SHP77 (cell line): Measurements from ENCODE around the gene MDK.

Source experiments
- DNase-seq, 2 experiments: peaks; one replicate each; lab custom pipeline; 2025; lab: John Stamatoyannopoulos, UW

Gene MDK

DNA sequence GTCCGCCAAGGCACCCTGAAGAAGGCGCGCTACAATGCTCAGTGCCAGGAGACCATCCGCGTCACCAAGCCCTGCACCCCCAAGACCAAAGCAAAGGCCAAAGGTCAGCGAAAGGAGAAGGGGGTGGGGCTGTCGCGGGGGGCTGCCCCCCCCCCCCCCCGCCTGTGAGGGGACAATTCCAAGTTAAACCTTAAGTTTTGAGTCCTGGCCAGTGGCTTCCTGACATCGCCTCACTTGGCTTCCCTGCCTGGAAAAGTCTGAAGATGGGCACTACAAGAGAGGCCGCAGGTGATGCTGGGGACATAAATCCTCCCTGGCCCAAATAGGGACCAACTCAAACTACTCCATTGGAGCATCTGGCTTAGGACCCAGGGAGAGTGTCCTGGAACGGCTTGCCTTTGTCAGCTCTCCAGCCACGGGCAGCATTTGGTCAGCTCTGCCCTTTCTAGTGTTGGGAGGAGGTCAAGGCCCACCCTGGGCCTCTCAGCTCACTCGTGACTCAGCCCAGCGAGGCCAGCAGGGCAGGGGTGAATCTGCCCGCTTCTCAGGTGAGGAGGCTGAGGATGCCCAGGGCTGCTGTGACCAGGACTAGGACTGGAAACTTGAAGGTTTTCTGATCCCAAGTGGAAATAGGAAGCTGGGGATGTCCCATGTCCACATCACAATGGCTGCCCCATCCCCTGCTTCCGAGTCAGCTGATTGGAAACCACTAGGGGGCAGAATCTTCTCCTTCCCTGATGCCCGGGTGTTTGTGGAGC, 1.4 kb downstream of the MDK start:
- DNase-seq: peak; percentile 50 to 59

DNA sequence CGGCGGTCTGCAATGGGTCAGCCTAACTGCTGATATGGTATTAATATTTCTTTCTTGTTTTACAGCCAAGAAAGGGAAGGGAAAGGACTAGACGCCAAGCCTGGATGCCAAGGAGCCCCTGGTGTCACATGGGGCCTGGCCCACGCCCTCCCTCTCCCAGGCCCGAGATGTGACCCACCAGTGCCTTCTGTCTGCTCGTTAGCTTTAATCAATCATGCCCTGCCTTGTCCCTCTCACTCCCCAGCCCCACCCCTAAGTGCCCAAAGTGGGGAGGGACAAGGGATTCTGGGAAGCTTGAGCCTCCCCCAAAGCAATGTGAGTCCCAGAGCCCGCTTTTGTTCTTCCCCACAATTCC, 1.9 kb downstream of the MDK start:
- DNase-seq: no peak

DNA sequence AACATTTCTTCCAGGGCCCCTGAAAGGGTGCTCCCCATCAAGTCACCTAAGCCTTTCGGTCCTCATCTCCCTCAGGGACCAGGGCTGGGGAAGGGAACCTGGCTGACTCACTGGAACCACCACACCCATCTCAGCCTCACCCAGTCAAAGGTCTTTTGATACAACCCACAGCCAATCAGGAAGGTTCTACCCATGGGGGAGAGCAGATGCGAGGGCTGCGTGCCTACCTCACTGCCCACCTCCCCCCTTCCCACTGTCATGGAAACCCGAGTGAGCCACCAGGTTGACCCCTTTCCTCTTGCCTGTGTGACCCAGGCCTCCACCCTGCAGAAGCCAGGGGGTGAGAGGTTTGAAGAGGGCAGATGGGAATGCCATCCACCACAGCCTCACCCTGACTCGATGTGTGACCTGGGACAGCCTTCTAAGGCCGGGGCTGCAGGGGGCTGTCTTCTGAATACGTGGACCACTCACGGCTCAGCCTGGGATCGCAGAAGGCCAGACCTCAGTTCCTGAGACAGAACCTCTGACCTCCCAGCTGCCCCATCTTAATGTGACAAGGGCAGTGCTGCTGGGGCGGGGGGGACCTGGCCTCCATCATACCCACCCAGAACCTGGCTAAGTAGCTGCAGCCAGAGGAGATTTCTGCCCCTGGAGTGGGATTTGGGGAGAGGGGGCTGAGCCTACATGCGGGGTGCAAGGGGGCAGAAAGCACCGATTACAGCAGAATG, 2.7 kb downstream of the MDK start:
- no peak for DNase-seq

DNA sequence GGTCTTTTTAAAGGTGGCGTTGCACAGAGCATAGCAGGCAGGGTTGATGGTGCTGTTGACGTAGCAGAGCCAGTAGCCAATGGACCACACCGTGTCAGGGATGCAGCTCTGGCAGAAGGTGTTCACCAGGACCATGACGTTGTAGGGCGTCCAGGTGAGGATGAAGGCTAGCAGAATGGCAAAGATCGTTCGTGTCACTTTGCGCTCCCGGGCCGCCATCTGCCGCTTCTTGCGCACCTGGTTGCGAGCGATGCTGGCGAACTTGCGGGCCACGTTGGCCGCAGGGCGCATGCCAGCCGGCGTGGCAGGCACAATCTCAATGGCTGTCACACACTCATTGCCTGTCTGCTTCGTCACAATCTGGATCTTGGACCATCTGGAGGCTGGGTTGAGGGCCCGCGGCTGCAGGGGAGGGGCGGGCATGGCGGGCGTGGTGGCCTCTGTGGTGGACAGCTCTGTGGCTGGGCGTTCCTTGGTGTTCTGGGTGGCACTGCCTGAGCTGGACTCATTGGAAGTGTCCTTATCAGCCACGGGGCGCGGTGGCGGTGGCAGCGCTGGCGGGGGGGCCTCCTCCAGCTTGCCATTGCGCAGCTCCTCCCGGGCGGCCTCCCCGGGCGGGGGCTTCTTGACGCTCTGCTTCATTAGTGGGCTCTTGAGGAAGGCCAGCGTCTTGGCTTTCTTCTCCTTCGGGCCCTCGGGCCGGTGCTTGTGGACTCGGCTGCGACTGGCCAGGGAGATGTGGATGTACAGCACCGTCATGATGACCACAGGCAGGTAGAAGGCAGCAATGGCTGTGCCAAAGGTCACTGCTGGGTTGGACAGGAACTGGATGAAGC, 3.9 kb downstream of the MDK start:
- no peak for DNase-seq

DNA sequence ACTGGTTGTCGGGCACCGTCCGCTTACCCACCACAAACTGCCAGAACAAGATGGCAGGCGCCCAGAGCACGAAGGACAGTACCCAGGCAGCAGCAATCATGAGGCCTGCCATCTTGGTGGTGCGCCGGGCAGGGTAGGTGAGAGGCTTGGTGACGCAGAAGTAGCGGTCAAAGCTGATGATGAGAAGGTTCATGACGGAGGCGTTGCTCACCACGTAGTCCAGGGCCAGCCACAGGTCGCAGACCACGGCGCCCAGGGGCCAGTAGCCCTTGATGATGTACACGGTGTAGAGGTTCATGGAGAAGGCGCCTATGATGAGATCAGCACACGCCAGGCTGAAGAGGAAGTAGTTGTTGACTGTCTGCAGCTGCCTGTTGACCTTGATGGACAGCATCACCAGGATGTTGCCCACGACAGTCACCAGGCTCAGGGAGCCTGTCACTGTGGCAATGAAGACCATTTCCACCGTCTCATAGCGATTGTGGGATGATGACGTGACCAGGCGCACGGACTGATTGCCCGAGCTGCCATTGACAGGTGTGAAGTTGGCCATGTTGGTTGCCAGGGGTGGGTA, 4.6 kb downstream of the MDK start:
- no peak for DNase-seq

DNA sequence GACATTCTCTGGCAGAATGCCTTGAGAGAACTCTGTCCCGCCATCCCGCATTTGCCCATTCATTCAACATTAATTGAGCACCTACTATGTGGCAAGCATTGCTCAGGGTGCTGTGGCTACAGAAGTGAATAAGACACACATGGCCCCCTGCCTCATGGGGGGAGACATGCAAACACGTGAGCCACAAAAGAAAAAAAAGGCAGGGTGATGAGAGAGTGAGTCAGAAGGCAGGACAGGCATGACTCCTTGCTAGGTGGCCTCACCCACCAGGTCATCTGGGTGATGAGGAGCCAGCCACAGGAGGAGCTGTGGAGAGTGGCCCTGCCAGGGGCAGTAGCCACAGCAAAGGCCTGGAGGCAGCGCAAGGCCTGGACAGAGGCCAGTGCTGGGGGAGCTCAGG, 5.2 kb downstream of the MDK start:
- no peak for DNase-seq

DNA sequence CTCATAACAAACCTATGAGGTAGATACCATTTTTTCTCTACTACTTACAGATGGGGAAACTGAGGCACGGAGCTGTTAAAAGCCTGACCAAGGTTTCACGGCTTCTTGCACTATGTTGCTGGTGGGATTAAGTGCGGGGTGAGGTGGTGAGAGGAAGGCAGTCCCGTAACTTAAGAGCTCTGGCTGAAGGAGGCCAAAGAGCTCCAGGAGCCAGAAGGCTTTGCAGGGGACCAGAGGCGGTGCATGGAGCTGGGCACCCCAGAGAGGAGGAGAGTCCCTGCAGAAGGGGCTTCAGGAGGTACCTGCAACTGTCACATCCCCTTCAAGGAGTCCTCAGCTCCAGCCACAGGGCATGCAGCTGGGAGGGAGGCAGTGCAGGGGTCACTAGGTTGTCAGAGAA, 6.0 kb downstream of the MDK start:
- DNase-seq: no peak

DNA sequence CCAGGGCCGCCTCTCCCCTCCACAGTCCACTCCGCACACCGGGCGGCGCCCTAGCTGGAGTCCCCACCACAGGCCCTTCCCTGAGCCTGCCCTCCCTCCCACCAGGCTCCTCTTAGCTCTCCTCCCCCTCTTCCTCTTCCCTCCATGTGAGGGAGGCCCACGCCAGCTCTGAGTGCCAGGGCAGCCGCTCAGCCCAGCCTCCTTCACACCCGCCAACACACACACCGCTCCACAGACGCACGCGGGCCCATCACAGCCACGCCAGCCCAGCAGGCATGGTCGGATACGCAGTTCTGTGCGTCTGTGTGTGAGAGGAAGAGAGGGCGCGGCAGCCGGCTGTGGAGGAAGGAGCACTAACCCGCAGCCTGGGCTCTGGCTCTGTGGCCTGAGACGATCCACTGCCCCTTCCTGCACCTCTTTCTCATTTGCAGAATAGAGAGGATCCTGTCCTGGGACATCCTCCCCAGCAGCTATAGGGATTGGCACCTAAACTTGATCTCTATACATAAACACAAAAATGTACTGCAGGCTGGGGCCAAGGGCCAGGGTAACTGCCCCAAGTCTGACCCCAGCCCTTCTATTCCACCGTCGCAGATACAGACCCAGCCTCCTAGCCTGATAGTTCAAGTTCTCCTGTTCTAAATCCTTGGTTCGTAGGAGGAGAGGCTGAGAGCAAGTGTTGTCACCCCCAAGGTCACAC, 6.6 kb downstream of the MDK start:
- DNase-seq: no peak

DNA sequence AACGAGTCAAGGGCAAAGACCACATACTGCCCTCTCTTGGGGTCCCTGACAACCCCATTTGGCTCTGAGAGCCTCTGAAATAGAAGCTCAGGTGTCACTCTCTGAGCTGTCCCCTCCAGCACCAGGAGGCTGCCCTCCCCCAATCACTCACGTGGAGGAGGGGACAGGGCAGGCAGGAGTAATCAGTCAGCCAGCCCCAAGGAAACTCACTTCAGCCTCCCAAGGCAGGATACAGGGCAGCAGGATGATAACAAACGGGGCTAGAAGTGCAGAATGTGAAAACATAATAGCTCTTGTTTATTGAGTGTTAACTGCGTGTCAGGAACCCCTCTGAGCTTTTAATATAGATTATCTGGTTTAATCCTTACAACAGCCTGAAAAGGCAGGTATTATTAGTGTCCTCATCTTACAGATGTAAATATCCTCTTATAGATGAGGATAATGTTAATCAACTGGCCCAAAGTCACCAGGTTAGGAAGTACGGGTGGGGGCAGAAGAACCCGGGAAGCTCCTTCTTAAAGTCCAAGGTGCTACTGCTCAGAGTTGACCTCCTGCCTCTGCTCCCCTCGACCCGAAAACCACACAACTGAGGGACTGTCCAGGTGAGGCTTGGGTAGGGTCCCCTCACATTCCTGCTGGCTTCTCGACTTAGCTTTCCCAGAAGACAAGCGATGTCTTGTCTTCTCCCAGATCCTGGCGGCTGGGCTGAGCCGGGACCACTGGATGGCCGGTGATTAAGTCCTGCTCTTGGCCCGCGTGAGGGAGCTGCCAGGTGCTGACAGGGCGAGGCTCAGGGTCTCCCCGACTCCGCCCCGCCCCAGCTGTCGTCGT, 7.4 kb downstream of the MDK start:
- no peak for DNase-seq

DNA sequence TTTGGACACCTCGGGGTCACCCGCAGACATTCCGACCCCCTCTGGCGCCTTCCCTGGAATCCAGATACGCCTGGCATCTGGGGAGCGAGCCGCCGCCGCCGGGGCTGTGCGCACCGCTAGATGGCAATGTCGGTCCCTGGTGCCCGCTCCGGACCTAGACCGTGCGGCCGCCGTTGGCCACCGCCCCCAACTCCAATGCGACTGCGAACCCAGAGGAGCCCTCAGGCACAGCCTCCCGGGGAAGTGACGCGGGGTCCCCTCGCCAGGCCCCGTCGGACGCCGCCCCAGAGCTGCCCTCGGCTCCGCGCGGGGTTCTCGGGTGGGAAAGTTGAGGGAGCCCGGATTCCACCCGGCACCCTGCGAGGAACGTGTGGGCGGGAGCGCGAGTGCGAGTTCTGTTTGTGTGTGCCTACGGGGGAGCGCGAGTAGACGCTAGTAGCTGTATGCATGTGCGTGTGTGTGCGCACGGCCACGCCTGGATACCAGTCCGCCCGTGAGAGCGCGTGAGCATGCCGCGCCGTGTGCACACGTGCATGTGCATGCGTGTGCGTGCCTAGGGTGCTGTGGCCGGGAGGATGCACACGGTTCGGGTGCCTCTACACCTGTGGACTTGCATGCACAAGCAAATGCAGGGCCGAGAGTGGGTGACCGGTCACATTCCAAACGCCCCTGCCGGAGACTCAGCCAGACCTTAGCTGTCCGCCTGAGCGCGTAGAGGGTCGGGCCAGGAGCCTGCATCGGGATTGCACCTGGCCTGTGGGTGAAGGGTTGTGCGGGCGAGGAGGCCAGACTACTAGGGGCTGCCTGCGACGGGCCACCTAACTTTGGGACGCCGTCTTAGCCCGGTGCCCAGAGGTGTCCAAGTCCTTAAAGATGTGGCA, 8.2 kb downstream of the MDK start:
- peak; percentile 57 to 77 for DNase-seq

DNA sequence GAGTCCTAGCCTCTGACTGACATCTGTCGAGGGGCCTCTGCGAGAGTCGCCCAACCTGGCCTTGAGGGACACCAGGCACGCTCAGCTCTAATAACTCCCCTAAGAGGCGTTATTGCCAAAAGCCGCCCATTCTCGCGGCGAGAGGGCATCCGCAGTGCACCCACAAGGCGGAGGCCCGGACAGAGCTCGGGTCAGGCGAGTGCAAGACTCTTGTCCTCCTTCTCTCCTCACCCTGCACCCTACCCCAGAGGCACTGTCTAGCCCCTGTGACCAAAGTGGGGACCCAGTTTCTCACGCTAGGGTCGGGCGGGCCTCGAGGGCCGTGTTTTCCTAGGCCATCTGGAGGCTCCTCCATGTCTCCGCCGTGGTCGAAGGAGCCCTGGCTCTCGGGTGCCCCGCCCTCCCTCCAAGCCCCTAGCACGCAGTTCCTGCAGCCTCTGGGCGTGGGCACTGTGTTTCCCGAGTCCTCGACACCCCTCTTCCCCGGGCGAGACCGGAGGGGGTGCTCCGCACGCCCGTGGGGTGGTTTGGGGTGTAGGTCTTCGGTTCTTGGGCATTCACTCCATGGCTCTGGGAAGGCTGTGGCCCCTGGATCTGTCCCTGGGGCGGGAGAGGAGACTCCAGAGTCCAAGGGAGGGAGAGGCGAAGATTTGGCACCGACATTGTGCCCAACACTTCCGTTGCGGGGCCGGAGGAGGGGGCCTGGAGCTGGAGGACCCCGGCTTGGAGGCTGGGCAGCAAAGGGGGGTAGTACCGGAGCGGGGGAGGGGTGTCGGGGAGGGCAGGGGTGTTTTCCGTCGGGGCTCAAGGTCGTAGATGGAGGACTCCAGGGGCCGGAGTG, 9.1 kb downstream of the MDK start:
- DNase-seq: no peak

DNA sequence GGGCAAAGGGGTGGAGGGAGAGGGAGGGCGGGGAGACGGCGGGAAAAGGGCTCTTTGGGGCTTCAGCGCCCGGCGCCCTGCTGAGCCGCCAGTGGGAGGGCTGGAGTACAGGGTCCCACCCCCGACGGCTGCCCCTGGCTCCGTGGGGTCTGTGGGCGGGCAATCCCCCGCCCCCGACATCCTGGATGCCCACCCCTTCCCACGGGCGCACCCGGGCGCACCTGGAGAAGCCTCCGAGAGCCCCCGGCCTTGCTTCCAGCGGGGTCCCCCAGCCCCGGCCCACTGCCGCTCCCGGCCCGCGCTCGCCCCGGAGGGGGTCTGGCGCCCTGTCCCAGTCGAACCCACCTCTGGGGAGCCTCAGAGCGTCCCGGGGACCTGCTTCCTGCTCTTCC, 9.7 kb downstream of the MDK start:
- no peak for DNase-seq

DNA sequence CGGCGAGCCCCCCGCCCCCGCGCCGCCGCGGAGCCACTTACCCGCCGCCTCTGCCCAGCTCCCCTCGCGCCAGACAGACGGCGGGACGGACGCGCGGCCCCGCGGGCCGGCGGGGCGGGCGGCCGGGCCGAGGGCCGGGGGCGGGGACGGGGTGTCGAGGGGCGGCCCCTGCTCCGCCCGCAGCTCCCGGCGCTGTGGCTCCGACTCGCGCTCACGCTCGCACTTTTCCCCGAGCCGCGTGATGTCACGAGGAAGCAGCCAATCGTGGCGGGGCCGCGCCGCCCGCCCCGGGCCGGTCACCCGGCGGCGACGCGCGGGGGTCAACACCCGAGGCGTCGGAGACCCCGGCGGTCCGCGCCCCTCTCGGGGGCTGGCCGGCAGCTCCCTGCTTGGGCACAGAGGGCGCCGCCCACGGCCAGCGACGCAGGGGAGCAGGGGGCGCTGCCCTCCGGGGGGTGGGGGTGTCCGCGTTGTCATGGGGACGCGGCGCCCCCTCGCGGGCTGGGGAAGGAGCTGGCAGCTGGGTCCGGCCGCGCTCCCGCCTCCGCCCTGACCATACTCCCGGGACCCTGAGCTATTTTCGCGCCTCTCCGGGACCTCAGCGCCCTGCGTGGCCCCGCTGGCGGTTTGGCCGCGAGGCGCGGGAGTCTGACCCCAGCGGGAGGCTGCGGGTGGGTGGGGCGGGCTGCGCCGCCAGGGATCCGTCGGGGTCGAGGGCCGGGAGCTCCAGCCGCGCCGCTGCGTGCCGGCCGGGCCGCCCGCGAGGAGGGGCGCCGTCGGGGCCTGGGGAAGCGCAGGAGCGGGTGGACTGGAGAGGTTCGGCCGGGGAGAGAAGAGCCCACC, 10.3 kb downstream of the MDK start, which contains the start of gene CHRM4:
CHRM4 (minus strand) TSS at position 199 of the 843 bp plus-strand sequence. CDS start 5,219 bp downstream, outside the sequence.
- DNase-seq: peak; percentile 58 to 68

DNA sequence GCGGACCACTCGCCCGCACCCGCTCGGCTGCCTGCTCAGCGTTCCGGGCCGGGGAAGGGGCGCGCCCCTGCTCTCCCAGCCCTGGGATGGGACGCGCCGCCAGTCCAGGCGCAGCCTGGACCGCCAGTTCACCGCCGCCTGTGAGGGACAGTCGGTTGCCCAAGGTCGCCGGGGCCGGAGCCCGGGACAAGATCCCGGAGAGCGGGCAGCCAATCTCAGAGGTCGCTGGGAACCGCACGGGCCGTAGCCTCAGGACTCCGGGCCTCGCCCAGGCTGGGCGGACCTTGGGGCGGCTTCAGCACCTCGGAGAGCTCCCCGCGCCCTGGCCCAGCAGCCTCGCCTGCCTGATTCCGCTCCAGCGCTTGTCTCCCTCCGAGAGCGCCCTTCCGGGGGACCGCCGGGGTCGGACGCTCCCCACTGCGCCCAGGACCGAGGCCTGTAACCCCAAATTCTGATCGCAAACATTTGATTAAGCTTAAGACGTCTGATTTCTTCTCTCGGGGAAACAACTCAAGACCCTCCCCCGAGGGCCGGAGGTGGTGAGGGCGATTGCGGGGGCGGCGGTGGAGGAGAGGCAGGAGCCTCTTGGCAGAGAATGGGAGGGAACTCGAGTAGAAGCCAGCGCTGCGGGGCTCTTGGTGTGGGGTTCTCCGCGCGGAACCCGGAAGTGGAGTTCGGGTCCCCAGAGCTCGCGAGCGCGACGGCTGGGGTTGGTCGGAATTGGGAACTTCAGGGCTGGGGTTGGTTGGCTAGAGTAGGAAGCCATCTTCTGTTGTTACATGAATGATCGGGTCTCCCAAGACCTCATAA, 11.2 kb downstream of the MDK start:
- no peak for DNase-seq

DNA sequence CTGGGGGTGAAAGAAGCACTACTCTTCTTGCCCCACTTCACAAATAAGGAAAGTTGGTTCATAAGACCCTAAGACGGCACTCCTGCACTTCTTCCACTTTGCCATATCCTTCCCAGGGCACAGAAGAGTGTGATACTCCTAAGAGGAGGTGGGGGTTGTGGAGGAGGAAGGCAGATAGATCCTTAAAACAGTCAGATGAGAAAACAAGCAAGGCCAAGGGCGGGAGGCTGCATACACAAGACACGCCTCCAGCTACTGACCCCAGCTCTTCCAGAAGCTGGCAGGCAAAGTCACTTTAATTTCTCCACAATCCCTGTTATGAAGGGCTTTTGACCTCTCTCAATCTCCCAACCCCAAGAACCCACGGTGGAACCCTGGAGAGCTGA, 11.8 kb downstream of the MDK start:
- DNase-seq: no peak

DNA sequence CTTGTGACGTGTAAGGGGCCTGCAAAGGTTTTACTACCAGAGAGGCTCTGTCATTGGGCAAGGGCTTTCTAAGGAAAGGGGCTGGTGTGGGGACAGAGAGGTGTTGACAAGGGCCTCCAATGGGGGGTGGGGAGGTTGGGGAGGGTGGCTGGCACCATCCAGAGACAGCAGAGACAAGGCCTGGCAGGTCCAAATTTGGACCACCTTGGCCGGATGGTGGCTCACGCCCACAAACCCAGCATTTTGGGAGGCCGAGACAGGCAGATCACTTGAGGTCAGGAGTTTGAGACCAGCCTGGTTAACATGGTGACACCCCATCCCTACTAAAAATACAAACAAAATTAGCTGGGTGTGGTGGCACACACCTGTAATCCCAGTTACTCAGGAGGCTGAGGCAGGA, 12.3 kb downstream of the MDK start:
- DNase-seq: no peak

DNA sequence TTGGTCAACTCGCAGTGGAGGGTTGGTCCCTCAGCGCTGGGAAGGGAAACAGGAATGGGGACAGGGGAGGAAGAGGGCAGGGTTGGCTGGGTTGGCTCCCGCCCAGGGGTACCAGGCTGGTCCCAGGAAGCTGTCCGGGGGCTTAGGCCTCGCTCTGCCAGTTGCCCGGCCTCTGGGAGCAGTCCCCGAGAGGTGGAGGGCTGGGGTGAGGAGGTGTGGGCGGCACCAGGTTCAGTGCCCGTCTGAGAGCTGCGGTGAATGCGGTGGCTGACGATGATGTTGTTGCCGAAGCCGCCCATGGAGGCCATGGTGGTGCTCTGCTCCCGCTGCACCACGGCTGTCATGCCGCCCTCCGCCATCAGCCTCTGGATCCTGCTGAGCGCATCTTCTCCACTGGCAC, 16.1 kb downstream of the MDK start:
- no peak for DNase-seq
